ENCODE measurements around the gene ILKAP. TPM values are rescaled to one million over a fixed set of nuclear protein-coding genes. Genes with fewer than 3 reads are reported as not detected.
"Not testable (repeated sequence)": the region's sequence is repeated elsewhere in the genome, so short reads cannot be mapped to it uniquely, and the experiment has no call there.

ILKAP gene
- total RNA-seq, 1 donor from 2014 or later: 15.8 TPM

DNA sequence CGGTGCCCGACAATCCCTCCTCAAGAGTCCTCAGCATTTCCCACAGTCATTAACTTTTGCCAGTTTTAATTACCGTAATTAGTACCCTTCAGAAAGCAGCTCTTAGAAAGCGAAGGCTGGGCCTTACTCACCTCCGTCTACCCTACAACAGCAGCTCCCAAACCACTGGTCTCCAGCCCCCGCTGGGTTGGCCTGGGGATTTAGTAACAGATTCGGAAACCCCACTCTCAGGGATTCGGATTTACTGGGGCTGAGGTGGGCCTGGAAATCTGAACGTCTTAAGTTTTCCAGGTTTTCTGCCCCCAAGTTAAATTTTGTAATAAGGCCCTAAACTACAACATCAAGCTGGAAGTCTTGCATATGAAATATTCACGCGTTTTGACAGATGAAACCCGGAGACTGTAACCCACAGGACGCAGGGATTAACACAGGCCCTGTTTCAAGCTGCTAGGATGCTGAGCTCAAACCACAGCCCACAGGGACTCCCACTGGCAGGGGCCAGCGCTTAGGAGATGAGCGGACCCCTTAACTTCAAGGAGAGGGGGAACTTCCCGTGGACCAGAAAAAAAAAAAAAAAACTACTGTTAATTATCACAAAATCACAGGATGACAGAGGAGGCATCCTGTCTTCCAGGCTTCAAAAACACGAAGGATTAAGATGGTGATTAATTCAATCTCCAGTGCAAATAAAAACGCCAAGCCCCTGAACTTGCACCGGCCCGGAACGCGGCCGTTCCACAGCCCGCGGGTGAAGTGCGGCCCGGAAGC lies 985 bp downstream of the ILKAP start:
- peak in 1 of 2 donors; percentile 14 for DNase-seq (ENCODE audit: low read depth in 2 of 2)

DNA sequence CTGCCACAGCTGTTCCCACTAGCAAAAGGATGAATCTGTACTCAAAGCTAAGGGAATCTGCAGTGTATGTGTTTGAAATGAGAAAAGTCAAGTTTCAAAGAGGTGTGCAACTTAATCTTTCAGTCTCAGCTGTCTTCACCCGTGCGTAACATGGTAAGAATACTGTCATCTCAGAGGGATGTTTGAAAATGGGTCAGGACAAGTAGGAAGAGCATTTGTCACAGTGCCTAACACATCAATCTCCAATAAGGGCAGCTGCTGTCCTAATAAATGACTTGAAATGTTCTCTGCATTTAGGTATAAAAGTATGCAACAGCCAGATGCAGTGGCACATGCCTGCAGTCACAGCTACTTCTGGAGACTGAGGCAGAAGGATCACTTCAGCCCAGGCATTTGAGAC lies 13.1 kb downstream of the ILKAP start:
- no peak for DNase-seq (ENCODE audit: low read depth in 2 of 2)

DNA sequence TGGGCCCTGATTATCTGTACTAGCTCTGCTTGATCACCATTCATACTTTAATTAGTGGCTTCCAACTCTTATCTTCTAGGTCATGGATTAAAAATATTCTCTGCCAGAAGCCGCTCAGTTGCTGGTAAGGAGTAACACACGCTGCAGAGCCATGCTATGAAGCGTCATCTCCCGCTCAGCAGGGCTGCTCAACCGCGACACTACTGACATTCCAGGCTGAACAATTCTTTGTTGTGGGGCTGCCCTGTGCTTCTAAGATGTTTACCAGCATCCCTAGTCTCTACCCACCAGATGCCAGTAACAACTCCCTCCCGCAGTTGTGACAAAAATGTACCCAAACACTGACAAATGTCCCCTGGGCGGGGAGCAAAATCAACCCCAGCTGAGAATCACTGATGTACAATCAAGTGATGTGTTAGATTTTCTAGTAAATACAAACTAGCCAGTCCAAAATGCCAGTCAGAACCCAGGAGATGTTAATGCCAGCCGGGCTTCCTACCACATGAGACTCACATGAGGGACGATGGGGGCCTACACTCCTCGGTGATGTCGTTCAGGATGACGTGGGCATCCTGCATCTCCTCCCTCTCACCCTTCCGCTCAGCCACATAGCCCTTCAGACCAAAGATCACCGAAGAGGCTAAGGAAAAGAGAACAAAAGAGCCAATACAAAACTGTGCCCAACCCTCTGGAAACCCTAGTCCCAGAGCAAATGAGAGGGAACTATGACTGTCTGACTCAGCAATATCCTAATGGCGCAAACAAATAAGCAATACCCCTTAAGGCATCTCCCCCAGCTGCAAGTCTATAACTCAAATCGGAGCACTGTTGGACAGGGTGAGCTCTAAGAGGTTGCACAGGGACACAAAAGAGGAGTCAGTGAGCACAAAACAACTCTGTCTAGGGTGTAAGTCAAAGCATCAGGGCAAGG lies 15.6 kb downstream of the ILKAP start:
- no peak for DNase-seq (ENCODE audit: low read depth in 2 of 2)

DNA sequence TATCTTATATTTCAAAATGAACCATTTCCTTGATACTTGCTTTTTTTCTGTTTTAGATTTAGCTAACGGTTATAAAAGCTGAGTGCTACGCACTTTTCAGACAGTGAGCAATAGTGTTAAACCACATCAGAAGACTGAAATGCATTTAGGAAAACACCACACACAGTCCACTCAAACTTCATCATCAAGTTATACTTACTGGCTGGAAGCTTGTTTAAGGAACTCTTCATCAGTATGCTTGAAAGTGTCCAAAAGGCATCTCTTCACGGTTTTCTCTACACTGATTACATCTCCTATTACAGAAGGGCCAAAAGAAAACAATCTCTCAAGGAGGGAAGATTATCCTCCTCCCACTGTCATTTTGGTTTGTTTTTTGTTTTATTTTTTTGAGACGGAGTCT lies 19.7 kb downstream of the ILKAP start:
- DNase-seq (ENCODE audit: low read depth in 2 of 2): no peak

DNA sequence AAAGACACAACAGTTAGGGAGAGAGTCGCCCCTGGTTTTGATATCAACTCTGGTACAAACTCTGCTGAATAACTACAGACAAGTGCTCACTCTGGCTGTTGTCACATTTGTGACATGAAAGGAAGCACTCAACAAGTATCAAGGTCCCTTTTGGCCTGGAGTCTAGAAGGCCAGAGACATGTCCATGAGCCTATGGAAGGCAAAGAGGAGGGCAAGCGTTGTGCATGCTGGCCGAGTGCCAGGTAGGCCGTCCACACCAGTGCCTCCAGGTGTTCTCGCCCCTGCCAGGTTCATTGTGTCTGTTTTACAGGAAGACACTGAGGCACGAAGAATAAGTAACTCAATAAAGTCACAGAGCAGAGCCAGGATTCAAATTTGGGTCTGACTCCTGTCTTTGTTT lies 21.1 kb downstream of the ILKAP start:
- no peak for DNase-seq (ENCODE audit: low read depth in 2 of 2)

DNA sequence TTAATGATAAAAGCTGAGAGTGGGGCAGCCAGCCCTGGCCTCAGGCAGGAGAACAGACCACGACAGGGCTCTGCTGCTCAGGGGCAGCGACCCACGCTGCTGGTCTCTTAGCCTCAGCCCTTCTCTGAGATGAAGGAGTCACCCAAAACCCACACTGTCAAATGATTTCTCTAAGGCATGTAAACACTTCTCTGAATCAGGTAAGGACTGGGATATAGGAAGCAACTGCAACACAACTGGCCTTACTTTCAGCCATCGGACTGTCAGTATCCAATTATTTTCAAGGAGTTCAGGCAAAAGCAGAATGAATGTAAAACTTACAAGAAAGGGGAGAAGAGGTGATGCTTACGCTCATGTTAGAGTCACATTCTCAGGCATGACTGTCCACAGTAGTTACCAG lies 22.9 kb downstream of the ILKAP start:
- no peak for DNase-seq (ENCODE audit: low read depth in 2 of 2)

DNA sequence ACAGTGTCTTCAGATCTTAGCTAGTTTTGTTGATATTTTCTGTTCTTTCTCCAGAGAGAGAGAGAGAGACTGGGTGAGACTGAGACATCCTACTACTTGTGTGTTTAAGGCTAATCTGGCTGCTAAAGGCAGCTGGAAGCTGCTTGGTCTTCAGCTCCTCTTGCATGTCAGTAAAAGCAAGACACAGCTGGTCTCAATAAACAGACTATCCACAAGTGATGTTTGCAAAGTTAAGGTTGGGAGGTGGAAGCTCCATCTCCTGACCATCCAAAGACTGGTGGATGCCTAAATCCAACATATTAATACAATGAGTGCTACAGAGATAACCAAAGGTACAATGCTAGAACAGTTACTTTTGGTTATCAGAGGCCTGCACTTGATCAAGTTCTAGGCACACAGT lies 26.9 kb downstream of the ILKAP start:
- DNase-seq (ENCODE audit: low read depth in 2 of 2): no peak

DNA sequence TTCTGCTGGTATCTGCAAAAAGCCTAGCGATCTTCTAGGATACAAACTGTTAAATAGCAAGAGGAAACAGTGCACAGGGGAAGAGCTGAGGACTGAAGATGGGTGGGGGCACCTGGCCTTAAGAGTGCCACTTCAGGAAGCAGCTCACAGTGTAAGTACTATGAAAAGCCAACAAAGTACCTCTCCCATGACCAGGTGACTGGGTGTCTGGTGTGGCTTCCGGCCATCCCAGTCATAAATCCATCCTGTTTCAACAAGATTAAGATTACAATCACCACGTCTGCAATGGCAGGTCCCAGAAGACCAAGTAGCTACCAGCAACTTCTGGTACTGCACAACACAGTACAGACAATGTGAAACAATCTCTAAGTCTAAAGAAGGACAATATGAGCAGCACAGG lies 28.8 kb downstream of the ILKAP start:
- no peak for DNase-seq (ENCODE audit: low read depth in 2 of 2)

DNA sequence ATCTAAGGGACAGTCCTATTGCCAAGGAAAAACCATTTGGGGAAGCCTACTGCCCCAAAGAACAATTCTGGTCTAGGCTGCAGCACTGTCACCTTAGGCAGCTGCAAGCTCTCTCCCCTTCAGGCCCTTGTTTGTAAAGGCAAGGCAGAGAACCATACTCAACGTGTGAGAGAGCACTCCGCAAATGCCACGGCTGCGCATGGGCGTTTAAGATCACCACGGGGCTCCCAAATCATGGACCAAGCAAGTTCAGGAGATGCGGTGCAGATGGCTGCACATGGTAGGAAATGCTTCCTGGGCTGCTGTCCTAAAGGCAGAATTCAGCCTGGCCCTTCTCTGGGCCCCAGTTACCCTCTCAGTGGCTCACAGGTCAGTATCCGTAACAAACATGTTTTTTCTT lies 29.2 kb downstream of the ILKAP start:
- no peak for DNase-seq (ENCODE audit: low read depth in 2 of 2)

DNA sequence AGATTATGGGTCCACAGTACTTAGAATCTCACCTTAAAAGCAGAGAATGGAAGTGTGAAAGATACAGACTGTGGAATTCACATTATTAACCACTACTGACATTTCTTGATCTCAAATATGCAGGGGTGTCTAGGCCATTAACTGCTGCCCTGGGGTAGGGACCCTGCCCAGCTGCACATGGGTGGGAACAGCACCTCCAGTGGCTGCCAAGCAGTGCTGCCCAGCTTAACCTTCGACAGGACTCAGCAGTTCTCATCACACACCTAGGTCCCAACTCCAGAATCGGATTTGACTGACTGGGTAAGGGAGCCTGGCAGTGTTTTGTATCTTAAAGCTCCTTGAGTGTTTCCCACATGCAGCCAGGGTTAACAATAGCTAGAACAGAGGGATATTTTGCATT lies 29.8 kb downstream of the ILKAP start:
- no peak for DNase-seq (ENCODE audit: low read depth in 2 of 2)

DNA sequence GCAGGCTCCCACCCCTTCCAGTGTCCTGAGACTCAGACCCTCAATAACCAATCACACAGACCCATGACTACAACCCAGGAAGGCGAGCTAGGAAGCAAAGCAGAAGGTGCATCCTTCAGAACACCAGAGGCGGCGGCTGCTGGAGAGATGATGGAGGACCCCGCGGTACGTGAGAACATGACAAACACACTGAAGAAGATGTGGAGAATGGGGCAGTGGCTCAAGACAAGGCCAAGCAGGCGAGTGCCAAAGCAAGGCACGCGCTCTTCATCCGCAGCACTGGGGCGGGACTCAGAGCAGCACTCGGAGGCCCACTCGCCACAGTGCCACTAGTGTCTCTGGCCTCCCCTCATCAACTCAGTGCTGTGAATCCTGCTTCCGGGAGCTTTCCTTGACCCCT lies 31.1 kb downstream of the ILKAP start:
- no peak for DNase-seq (ENCODE audit: low read depth in 2 of 2)

DNA sequence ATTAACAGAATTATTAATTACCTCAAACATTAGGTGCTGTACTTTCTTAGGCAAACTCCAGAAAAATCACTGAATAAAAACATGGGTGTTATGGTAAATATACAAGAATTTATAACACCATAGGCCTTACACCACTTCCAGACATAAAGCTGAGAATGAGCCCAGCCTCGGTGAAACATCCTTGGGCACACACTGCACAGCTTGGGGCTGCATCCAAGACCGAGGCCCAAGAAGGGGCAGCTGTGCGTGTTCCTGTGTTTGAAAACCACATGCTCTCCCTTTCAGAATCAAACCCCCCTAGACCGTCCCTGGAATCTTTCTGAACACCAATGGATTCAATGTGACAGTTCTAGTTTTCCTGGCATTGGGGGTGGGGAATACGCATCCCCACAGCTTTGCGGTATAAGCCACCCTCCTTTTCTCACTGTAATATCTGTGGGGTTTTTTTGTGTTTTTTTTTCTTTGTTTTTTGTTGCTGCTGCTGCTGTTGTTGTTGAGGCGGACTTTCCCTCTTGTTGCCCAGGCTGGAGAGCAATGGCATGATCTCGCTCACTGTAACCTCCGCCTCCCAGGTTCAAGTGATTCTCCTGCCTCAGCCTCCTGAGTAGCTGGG lies 31.8 kb downstream of the ILKAP start:
- no peak for DNase-seq (ENCODE audit: low read depth in 2 of 2)

DNA sequence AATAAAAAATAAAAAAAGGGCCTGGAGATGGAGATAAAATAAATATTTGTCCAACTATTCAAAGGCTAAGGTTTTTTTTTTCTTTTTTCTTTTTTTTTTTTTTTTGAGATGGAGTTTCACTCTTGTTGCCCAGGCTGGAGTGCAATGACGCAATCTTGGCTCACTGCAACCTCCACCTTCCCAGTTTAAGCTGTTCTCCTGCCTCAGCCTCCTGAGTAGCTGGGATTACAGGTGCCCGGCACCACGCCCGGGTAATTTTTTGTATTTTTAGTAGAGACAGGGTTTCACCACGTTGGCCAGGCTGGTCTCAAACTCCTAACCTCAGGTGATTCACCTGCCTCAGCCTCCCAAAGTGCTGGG lies 32.4 kb downstream of the ILKAP start:
- DNase-seq (ENCODE audit: low read depth in 2 of 2): not testable (repeated sequence)

DNA sequence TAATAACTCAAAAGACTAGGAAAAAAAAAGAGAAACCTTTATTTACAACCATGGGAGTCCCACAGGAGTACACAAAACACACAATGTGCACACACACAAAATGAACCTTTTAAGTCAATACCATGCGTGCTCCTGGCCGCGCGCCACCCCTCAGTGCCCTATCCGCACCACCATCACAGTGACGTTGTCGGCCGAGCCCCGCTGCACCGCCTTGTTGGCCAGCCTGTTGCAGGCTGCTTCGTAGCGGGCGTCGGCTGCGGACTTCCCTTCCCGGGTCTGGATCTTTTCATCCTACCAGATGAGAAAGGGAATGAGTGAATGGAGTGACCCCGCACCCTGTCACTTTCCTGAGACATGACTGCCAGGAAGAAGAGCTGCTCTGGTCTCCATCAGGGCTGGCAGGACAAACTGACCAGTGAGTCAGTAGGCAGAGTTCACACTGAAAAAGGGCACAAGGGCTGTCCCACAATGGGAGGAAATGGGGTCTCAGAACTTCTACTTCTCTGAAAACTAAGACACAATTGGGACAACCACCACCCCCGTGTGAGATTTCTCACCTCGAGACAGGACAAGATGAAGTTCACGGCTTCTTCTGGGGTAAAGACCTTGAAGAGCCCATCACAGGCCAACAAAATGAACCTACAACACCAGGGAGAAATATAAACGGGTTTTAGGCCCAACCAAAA lies 33.0 kb downstream of the ILKAP start:
- peak in 1 of 2 donors; percentile 46 for DNase-seq (ENCODE audit: low read depth in 2 of 2)

DNA sequence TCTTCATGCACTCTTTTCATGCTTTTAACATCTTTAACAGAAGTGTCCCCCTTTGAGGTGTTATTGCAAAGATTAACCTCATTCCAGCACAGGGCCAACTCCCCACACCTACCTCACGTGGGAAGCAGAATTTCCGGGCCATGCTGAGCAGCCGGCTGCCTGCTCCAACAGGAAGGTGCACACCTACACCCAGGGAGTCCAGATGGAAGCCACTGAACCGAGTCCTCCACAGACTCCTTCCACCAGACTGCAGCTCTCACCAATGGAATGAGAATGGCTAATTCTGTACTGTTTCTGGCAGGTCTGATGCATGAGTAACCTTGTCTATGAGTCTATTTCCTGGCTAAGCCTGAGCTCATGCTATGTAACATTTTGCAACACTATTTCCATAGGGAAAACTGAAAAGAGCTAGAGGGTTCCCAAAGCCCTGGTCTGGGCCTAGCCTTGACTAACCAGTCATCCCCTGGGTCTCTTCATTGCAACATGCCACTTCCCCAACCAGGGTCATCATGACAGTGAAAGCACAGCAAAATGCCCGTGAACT lies 33.7 kb downstream of the ILKAP start:
- DNase-seq (ENCODE audit: low read depth in 2 of 2): peak; percentile 75 to 88

DNA sequence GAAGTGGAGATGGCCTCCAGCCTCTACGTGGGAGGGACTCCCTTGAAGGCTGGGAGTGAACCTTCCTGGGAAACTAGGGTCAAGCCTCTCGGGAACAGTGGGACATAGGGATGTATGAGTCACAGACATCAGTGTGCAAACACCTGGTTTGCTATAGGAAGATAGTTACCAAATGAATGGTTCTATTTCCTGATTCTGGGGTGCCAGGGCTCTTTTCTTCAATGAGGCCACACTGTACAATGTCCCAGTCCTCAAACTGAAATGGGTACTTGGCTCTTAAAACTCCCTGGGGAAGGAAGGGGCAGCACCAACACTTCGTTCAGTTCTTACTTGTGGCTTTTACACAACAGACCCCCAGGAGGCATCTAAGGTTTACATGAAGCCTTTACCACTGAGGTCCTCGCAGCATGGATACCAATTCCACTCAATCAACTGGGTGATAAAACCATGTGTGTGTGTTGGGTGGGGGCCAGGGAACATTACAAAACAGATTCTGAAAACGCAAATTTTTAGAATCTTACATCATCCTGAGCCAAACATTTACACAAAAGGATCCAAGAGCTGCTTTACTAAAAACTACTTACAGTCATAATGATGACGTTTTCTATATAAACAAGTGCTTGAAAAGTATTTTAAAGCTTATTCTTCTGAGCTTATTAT lies 34.3 kb downstream of the ILKAP start:
- peak; percentile 41 to 74 for DNase-seq (ENCODE audit: low read depth in 2 of 2)

DNA sequence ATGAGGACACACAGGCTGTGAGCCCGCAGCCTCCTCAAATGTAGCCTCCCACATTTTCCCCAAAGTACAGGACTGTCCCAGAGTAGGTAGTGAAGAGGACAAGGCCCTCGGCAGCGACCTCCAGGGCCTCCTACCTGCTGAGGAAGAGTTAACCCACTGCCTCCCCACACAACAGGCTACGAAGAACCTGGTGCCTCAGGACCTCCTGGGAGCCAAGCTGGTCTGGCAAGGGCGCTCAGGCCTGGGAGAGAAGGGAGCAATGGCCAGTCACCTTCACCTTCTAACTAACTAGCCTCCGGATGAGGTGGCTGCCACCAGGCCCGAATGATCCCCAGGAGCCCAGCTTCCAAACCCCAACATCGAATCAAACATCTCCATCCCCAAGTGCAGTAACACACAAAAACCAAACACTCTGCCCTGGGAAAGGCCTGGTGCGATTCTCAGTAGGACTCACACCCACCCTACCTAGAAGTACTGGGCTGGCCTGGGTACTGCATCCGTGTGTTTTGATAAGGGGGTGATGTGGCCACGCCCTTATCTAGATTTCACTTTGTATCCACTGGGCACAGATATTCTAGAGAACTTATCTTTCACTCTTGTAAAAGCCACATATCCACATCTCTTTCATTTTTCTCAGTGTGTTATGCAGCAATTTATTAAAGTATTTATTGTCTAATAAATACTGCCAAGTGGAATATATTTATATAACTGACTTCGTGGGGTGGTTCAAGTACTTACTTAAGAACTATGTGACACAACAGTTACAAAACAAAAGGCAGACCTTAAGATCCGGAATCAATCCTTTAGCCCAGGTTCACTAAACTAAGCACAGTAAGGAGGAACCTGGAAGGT lies 35.1 kb downstream of the ILKAP start:
- DNase-seq (ENCODE audit: low read depth in 2 of 2): no peak

DNA sequence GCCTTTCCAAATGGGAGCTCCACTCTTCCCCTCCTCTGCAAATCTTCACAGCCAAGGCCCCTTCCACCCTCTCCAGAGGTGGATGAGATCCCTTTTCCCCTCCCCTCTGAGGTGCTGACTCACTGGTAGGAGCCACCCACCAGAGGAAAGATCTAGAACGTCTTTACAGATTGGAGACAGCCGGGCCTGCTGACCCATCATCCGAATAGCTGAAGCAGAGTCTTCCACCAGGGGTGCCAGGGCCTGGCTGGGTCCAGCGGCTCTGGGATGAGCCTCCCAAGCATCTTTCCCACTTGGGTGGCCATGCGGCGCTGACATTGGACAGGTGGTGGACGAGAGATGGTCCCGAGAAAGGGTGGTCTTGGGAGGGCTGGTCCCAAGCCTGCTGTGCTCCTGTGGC lies 35.7 kb downstream of the ILKAP start:
- no peak for DNase-seq (ENCODE audit: low read depth in 2 of 2)

DNA sequence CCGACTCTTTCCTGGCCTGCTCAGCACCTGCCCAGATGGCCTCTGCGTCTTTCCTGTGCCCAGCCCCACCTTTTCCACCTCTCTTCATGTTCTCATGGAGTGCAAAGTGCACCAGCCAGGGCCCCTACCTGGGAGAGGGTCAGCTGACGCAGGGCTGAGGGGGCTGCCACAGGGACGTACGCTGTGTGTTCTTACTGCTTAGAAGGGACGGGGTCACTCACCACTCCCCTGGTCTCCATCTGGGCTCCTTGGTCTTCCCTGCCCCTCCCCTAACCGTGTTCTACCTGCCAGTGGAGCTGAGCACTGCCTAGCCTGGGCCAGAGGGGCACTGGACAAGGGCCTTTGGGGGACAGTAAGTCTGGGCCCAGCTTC lies 36.2 kb downstream of the ILKAP start:
- no peak for DNase-seq (ENCODE audit: low read depth in 2 of 2)

All from dermis microvascular lymphatic vessel endothelial cell (primary cell).